K562 (cell line): Measurements from ENCODE around the gene CEP41.

ENCODE experiments used
- CCNT2 ChIP-seq: IDR thresholded peaks from 2 replicates; pipeline ENCODE4 v1.6.1; 2011; ENCODE audit warnings: borderline replicate concordance, low read depth, mild to moderate bottlenecking, moderate library complexity, mixed read lengths, low read length; ENCODE audit not compliant: insufficient read length; ENCODE audit errors: extremely low read depth
- ELF4 ChIP-seq: fragments of 450-650 bp; formaldehyde crosslinking; IDR thresholded peaks from 2 replicates; pipeline ENCODE4 v1.4.0; 2022; ENCODE audit warnings: missing genetic modification characterization
- EZH2 ChIP-seq: IDR thresholded peaks from 2 replicates; pipeline ENCODE4 v1.6.1; 2012; ENCODE audit warnings: low read depth, mild to moderate bottlenecking, inconsistent platforms, low read length, borderline replicate concordance
- JUNB ChIP-seq: fragments of 450-650 bp; formaldehyde crosslinking; conservative IDR thresholded peaks from 2 replicates; pipeline ENCODE4 v1.4.0; 2020; ENCODE audit warnings: mild to moderate bottlenecking
- PPARD ChIP-seq: fragments of 250-450 bp; sonication (Bioruptor Pico); IDR thresholded peaks from 2 replicates; pipeline ENCODE4 v1.8.0; 2022; ENCODE audit warnings: inconsistent platforms, mild to moderate bottlenecking, moderate library complexity
- PTRF ChIP-seq: fragments of 450-650 bp; IDR thresholded peaks from 2 replicates; pipeline ENCODE4 v1.6.1; 2016; ENCODE audit warnings: mild to moderate bottlenecking, missing genetic modification characterization, missing compliant biosample characterization
- RAD21 ChIP-seq, 2 experiments: fragments of 250-450 bp in 1 of 2; fragments of 450-650 bp in 1 of 2; sonication (Bioruptor Pico) in 1 of 2; formaldehyde crosslinking in 1 of 2; IDR thresholded peaks in 1 of 2; conservative IDR thresholded peaks in 1 of 2; 2 replicates each; pipeline versions ENCODE4 v1.4.0 to v1.8.0; 2020 to 2022; ENCODE audit warnings: mild to moderate bottlenecking in 2 of 2, moderate library complexity in 1 of 2
- RFX5 ChIP-seq: IDR thresholded peaks from 2 replicates; pipeline ENCODE4 v1.6.1; 2011; ENCODE audit warnings: low read depth, mild to moderate bottlenecking, improper control_type of control experiment, low read length
- ZNF77 ChIP-seq: fragments of 250-450 bp; sonication (Bioruptor Pico); IDR thresholded peaks from 2 replicates; pipeline ENCODE4 v1.5.0; 2020

DNA sequence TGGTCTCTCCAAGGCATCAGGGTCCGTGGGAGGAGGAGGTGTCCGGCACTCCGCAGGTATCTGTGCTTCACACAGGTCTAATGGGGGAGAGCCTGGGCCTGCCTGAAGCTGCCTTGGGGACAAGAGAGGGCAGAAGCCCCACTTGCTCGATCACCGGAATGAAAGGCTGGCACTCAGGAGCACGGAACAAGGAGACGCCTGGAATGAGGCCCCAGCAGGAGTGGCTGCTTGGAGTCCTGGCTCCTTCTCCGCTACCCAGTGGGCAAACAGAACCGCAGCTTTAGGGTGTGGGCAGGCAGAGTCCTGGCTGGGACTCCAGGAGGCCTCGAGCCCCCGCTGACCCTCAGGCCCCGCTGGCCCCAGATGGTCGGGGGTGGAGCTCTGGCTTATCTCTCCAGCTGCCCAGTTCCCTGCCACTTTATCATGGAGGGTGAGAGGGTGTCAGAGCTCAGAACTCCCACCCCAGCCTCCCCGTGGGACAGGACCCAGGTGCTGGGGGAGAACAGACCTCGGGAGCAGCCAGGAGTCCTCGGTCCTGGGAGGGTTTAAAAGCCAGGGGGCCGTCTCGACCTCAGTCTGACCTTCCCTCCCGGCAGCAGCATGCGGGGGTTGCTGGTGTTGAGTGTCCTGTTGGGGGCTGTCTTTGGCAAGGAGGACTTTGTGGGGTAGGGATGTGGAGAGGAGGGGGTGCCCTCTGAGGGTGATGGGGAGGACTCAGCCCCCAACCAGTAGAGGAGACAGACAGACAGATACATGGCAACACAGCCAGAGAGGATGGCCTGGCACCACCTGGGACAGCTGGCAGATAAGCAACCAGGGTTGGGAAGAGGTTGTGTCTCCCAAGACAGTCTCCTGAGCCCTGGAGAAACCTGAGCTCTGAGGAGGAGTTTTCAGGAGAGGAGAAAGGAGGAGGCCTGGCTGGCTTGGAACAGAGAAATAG, 60.6 kb downstream of the CEP41 start, which contains the start of gene CPA1:
- TF ChIP-seq CCNT2 (no peak), PTRF (tag) (no peak), ELF4 (CRISPR knock-in tag) (no peak), EZH2 (no peak), RFX5 (no peak), JUNB (CRISPR knock-in tag) (no peak), PPARD (CRISPR knock-in tag) (no peak), ZNF77 (no peak), RAD21 (CRISPR knock-in tag; conservative IDR thresholded peaks at IDR 0.05 in 1 of 2, IDR thresholded peaks at IDR 0.05 in 1 of 2) (no peak)
